ENCODE data around the gene FILIP1L.
A peak's percentile ranks its signal among the peaks of the same experiment; 100 is the strongest.

Gene FILIP1L

GRCh38 chr3:99803297-99803696, 311.0 kb downstream of the FILIP1L start:
- DNase-seq = no peak
- Mint-ChIP-seq H3K36me3 (peaks cover 3% of the 10 kb centered on the region), H3K4me3 (no peak overlapping the region), H3K27ac (no peak overlapping the region), H3K4me1 (no peaks in the 10 kb centered on the region), H3K9me3 (peaks cover 12% of the 10 kb centered on the region), H3K27me3 (peaks cover 2% of the 10 kb centered on the region)
- CTCF ChIA-PET = no interaction called here

GRCh38 chr3:99799422-99799821, 314.9 kb downstream of the FILIP1L start:
- no peaks in the 10 kb centered on the region for H3K27me3 Mint-ChIP-seq
- H3K36me3 Mint-ChIP-seq = no peaks in the 10 kb centered on the region
- peaks cover 5% of the 10 kb centered on the region for H3K9me3 Mint-ChIP-seq
- DNase-seq = no peak
- H3K4me1 Mint-ChIP-seq = no peaks in the 10 kb centered on the region
- H3K4me3 Mint-ChIP-seq = no peak overlapping the region
- CTCF ChIA-PET = no interaction called here
- no peak overlapping the region for H3K27ac Mint-ChIP-seq

- CTCF ChIA-PET = no interaction called here
- H3K27ac Mint-ChIP-seq = no peak overlapping the region
- no peaks in the 10 kb centered on the region for H3K36me3 Mint-ChIP-seq
- H3K4me3 Mint-ChIP-seq = no peak overlapping the region
- H3K4me1 Mint-ChIP-seq = no peaks in the 10 kb centered on the region
- H3K9me3 Mint-ChIP-seq = no peaks in the 10 kb centered on the region
- H3K27me3 Mint-ChIP-seq = peaks cover 2% of the 10 kb centered on the region
- no peak for DNase-seq
Observed at GRCh38 chr3:99795573-99795972, 318.7 kb downstream of the FILIP1L start.

DNA sequence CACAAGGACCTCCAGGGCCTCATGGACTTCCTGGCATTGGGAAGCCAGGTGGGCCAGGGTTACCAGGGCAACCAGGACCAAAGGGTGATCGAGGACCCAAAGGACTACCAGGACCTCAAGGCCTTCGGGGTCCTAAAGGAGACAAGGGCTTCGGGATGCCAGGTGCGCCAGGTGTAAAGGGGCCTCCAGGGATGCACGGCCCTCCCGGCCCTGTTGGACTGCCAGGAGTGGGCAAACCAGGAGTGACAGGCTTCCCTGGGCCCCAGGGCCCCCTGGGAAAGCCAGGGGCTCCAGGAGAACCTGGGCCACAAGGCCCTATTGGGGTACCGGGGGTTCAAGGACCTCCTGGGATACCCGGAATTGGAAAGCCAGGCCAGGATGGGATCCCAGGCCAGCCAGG, 319.8 kb downstream of the FILIP1L start:
- CTCF ChIA-PET = no interaction called here
- no peaks in the 10 kb centered on the region for H3K36me3 Mint-ChIP-seq
- no peaks in the 10 kb centered on the region for H3K9me3 Mint-ChIP-seq
- H3K4me3 Mint-ChIP-seq = no peak overlapping the region
- no peak for DNase-seq
- peaks cover 4% of the 10 kb centered on the region for H3K27me3 Mint-ChIP-seq
- H3K4me1 Mint-ChIP-seq = no peaks in the 10 kb centered on the region
- no peak overlapping the region for H3K27ac Mint-ChIP-seq

GRCh38 chr3:99789011-99789721, 325.1 kb downstream of the FILIP1L start:
- Mint-ChIP-seq H3K4me1 (no peaks in the 10 kb centered on the region), H3K27ac (no peak overlapping the region), H3K4me3 (no peak overlapping the region), H3K9me3 (no peaks in the 10 kb centered on the region), H3K27me3 (peaks cover 11% of the 10 kb centered on the region), H3K36me3 (no peaks in the 10 kb centered on the region)
- CTCF ChIA-PET = interaction anchor here (0.9 to 1.4 kb wide), 2 partner anchors 19 to 58 kb away, joined by 3 to 4 read pairs; no protein-coding TSS in a partner anchor
- peak; percentile 23 for DNase-seq

Data from activated naive CD4-positive, alpha-beta T cell treated with anti-CD3 and anti-CD28 coated beads, Interleukin-2, amount 10 ng/mL, durations not matched to agents 7 days and 5 days (primary cell).